Epithelial cell of proximal tubule (primary cell): ENCODE measurements around the gene RAB10. TPM values are rescaled to one million over a fixed set of nuclear protein-coding genes. Genes with fewer than 3 reads are reported as not detected.

Experiments
- DNase-seq: peaks from one replicate; pipeline ENCODE4 v3.0.0-alpha.2; 2011; ENCODE audit warnings: low read depth
- H3K4me3 ChIP-seq: 2 replicates; pipeline ENCODE4 v1.5.1; 2011; ENCODE audit warnings: low read depth, mild to moderate bottlenecking, low read length
- total RNA-seq: library from RNA; depleted of rRNA; stranded (reverse); fragments of >200 nt; gene quantifications from 2 replicates; pipeline ENCODE4 v1.2.3, GENCODE V29; 2015
- TF ChIP-seq, protein P1 (sequence below): conservative IDR thresholded peaks from 2 replicates; pipeline ENCODE4 v1.5.1; 2012; ENCODE audit warnings: low read depth, mild to moderate bottlenecking, low read length

Gene RAB10
- total RNA-seq, 1 donor from 2014 or later = 154 TPM

DNA sequence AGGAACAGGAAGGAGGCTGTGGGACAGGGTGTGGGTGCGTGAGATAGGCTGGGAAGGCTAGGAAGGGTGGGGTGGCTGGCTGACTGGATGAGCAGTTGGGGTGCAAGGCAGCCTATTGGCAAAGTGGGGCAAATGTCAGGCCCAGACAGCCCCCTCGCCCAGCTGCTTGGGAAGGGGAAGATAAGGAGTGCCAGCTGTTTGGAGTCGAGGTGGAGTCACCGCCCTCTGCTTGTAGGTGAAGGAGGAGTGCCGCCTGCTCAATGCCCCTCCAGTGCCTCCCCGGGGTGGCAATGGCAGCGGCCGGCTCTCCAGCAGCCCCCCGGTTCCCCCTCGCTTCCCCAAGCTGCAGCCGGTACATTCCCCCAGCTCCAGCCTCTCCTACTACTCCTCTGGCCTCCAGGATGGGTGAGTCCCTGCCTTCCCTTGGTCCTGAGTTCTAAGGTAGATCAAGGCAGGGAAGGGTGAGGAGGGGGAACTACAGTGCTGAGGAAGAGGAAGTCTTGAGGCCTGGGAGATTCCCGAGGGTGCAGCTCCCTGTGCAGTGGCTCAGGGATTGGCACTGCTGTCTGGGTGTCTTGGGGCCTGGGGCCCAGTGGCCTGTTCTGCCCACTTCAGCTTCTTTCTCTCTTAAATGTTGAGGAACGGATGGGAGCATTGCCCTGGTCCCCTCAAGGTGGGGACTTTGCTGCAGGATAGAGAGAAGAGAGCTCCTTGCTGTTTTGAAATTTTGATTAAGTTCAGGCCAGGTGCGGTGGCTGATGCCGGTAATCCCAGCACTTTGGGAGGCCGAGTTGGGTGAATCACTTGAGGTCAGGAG, 152.3 kb downstream of the RAB10 start:
- no peak for DNase-seq
- no peak overlapping the region for H3K4me3 ChIP-seq
- TF ChIP-seq, protein P1, sequence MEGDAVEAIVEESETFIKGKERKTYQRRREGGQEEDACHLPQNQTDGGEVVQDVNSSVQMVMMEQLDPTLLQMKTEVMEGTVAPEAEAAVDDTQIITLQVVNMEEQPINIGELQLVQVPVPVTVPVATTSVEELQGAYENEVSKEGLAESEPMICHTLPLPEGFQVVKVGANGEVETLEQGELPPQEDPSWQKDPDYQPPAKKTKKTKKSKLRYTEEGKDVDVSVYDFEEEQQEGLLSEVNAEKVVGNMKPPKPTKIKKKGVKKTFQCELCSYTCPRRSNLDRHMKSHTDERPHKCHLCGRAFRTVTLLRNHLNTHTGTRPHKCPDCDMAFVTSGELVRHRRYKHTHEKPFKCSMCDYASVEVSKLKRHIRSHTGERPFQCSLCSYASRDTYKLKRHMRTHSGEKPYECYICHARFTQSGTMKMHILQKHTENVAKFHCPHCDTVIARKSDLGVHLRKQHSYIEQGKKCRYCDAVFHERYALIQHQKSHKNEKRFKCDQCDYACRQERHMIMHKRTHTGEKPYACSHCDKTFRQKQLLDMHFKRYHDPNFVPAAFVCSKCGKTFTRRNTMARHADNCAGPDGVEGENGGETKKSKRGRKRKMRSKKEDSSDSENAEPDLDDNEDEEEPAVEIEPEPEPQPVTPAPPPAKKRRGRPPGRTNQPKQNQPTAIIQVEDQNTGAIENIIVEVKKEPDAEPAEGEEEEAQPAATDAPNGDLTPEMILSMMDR = no peak

Other genes with a start within 250 kb of the RAB10 start
- 8.5 and 10.1 TPM in 2 replicates for gene ASXL2, start 155.6 kb upstream of the RAB10 start, total RNA-seq
- gene KIF3C, start 51.6 kb upstream of the RAB10 start, total RNA-seq = 26.3 and 30.1 TPM in 2 replicates
- gene GAREM2, start 139.0 kb downstream of the RAB10 start, total RNA-seq = 1.9 and 3.3 TPM in 2 replicates
- gene HADHA, start 210.5 kb downstream of the RAB10 start, total RNA-seq = 89.0 and 105 TPM in 2 replicates
- 71.1 and 77.8 TPM in 2 replicates for gene HADHB, start 210.9 kb downstream of the RAB10 start, total RNA-seq